Neural cell (in vitro differentiated cells): ENCODE measurements around the gene SCGB2A2. TPM values are rescaled to one million over a fixed set of nuclear protein-coding genes. Genes with fewer than 3 reads are reported as not detected.

Experiments used
- H2AFZ ChIP-seq: fragments of 200-600, 300-800 bp; sonication (generic), shearing (Covaris generic); 2 replicates; pipeline ENCODE4 v1.6.0; 2014; ENCODE audit warnings: low read depth, mild to moderate bottlenecking, antibody characterized with exemption, low read length, moderate library complexity
- H3F3A ChIP-seq: fragments of 200-600 bp; shearing (Covaris generic); 2 replicates; pipeline ENCODE4 v1.6.1; 2016; ENCODE audit warnings: mild to moderate bottlenecking, moderate library complexity, mixed read lengths, antibody characterized with exemption, low read length; ENCODE audit not compliant: insufficient read depth, poor library complexity, severe bottlenecking
- H3K27ac ChIP-seq: fragments of 200-600, 300-800 bp; sonication (generic), shearing (Covaris generic); 2 replicates; pipeline ENCODE4 v1.5.1; 2014; ENCODE audit warnings: mild to moderate bottlenecking, low read length, moderate library complexity
- H3K27me3 ChIP-seq: fragments of 300-800, 200-600 bp; sonication (generic), shearing (Covaris generic); 2 replicates; pipeline ENCODE4 v1.6.0; 2014; ENCODE audit warnings: mild to moderate bottlenecking, low read depth, low read length, moderate library complexity; ENCODE audit not compliant: insufficient read depth
- H3K36me3 ChIP-seq: fragments of 300-800, 200-600 bp; sonication (generic), shearing (Covaris generic); 2 replicates; pipeline ENCODE4 v1.5.1; 2014; ENCODE audit warnings: mild to moderate bottlenecking, antibody characterized with exemption, low read length, moderate library complexity; ENCODE audit not compliant: insufficient read depth
- H3K4me2 ChIP-seq: fragments of 300-800, 200-600 bp; sonication (generic), shearing (Covaris generic); 2 replicates; pipeline ENCODE4 v1.6.0; 2014; ENCODE audit warnings: mild to moderate bottlenecking, low read length
- H3K4me3 ChIP-seq: fragments of 300-800, 200-600 bp; sonication (generic), shearing (Covaris generic); 2 replicates; pipeline ENCODE4 v1.5.1; 2014; ENCODE audit warnings: mild to moderate bottlenecking, low read length, moderate library complexity
- H3K79me2 ChIP-seq: fragments of 200-600 bp; shearing (Covaris generic); replicated peaks from 2 replicates; pipeline ENCODE4 v1.6.0; 2014; ENCODE audit warnings: mild to moderate bottlenecking, low read length, moderate library complexity; ENCODE audit not compliant: insufficient read depth
- H3K9ac ChIP-seq: fragments of 300-800, 200-600 bp; sonication (generic), shearing (Covaris generic); 2 replicates; pipeline ENCODE4 v1.6.1; 2016; ENCODE audit warnings: mild to moderate bottlenecking, low read length, mixed read lengths
- H3K9me2 ChIP-seq: fragments of 200-600 bp; shearing (Covaris generic); 2 replicates; pipeline ENCODE4 v1.6.1; 2016; ENCODE audit warnings: mild to moderate bottlenecking, low read length, mixed read lengths; ENCODE audit not compliant: insufficient read depth
- H3K9me3 ChIP-seq: fragments of 200-600, 300-800 bp; sonication (generic), shearing (Covaris generic); 2 replicates; pipeline ENCODE4 v1.6.1; 2016; ENCODE audit warnings: mild to moderate bottlenecking, mixed run types, low read length, moderate library complexity, mixed read lengths
- H4K20me1 ChIP-seq: fragments of 200-600 bp; shearing (Covaris generic); 2 replicates; pipeline ENCODE4 v1.6.1; 2016; ENCODE audit warnings: mild to moderate bottlenecking, mixed run types; ENCODE audit not compliant: insufficient read depth
- EP300 ChIP-seq: fragments of 450-650 bp; conservative IDR thresholded peaks from 2 replicates; pipeline ENCODE4 v1.6.1; 2014; ENCODE audit warnings: antibody characterized with exemption, mild to moderate bottlenecking, moderate library complexity; ENCODE audit not compliant: poor library complexity, severe bottlenecking
- EZH2 ChIP-seq: fragments of 200-600, 300-800 bp; shearing (Covaris generic), sonication (generic); IDR thresholded peaks from 2 replicates; pipeline ENCODE4 v1.6.1; 2014; ENCODE audit warnings: antibody characterized with exemption, low read length, borderline replicate concordance, mild to moderate bottlenecking; ENCODE audit not compliant: insufficient read depth, poor library complexity, severe bottlenecking
- MXI1 ChIP-seq: fragments of 450-650 bp; conservative IDR thresholded peaks from 2 replicates; pipeline ENCODE4 v1.6.1; 2014; ENCODE audit warnings: antibody characterized with exemption, mild to moderate bottlenecking; ENCODE audit not compliant: poor library complexity, severe bottlenecking
- POLR2AphosphoS5 ChIP-seq: IDR thresholded peaks from 2 replicates; pipeline ENCODE4 v1.6.1; 2012
- RAD21 ChIP-seq: fragments of 450-650 bp; conservative IDR thresholded peaks from 2 replicates; pipeline ENCODE4 v1.6.1; 2014; ENCODE audit warnings: antibody characterized with exemption, mild to moderate bottlenecking, moderate library complexity
- REST ChIP-seq: IDR thresholded peaks from 2 replicates; pipeline ENCODE4 v1.6.1; 2012; ENCODE audit warnings: borderline replicate concordance
- SMC3 ChIP-seq: fragments of 450-650 bp; conservative IDR thresholded peaks from 2 replicates; pipeline ENCODE4 v1.6.1; 2014; ENCODE audit warnings: antibody characterized with exemption, mild to moderate bottlenecking, moderate library complexity; ENCODE audit not compliant: poor library complexity
- TAF1 ChIP-seq: IDR thresholded peaks from 2 replicates; pipeline ENCODE4 v1.6.1; 2012; ENCODE audit warnings: low read depth
- polyA plus RNA-seq: library from polyadenylated mRNA; depleted of rRNA; stranded (reverse); fragments of >200 nt; gene quantifications from 2 replicates; pipeline ENCODE4 v1.2.3, GENCODE V29; 2014
- TF ChIP-seq, protein P1 (sequence below): fragments of 450-650 bp; IDR thresholded peaks from 2 replicates; pipeline ENCODE4 v1.5.1; 2014; ENCODE audit warnings: antibody characterized with exemption, mild to moderate bottlenecking, moderate library complexity; ENCODE audit not compliant: poor library complexity, severe bottlenecking

SCGB2A2 gene
- polyA plus RNA-seq, 1 donor from 2014 or later: not detected

GRCh38 chr11:62223095-62223494 lies 46.9 kb upstream of the SCGB2A2 start:
- no peak overlapping the region for H3K4me2 ChIP-seq
- no peaks in the 10 kb centered on the region for H3F3A ChIP-seq
- no peaks in the 10 kb centered on the region for H3K27me3 ChIP-seq
- TF ChIP-seq RAD21 (no peak), TAF1 (no peak), MXI1 (no peak), EZH2 (no peak), EP300 (no peak), REST (no peak), SMC3 (no peak), POLR2AphosphoS5 (no peak)
- TF ChIP-seq, protein P1, sequence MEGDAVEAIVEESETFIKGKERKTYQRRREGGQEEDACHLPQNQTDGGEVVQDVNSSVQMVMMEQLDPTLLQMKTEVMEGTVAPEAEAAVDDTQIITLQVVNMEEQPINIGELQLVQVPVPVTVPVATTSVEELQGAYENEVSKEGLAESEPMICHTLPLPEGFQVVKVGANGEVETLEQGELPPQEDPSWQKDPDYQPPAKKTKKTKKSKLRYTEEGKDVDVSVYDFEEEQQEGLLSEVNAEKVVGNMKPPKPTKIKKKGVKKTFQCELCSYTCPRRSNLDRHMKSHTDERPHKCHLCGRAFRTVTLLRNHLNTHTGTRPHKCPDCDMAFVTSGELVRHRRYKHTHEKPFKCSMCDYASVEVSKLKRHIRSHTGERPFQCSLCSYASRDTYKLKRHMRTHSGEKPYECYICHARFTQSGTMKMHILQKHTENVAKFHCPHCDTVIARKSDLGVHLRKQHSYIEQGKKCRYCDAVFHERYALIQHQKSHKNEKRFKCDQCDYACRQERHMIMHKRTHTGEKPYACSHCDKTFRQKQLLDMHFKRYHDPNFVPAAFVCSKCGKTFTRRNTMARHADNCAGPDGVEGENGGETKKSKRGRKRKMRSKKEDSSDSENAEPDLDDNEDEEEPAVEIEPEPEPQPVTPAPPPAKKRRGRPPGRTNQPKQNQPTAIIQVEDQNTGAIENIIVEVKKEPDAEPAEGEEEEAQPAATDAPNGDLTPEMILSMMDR: no peak
- no peak overlapping the region for H2AFZ ChIP-seq
- H4K20me1 ChIP-seq: no peaks in the 10 kb centered on the region
- no peak overlapping the region for H3K27ac ChIP-seq
- H3K9ac ChIP-seq: no peak overlapping the region
- no peak overlapping the region for H3K4me3 ChIP-seq
- H3K9me2 ChIP-seq: no peaks in the 10 kb centered on the region
- H3K36me3 ChIP-seq: no peaks in the 10 kb centered on the region
- no peaks in the 10 kb centered on the region for H3K9me3 ChIP-seq
- no peaks in the 10 kb centered on the region for H3K79me2 ChIP-seq

- H4K20me1 ChIP-seq: no peaks in the 10 kb centered on the region
- no peaks in the 10 kb centered on the region for H3K9me2 ChIP-seq
- H3K9ac ChIP-seq: no peak overlapping the region
- H3F3A ChIP-seq: no peaks in the 10 kb centered on the region
- H3K4me3 ChIP-seq: no peak overlapping the region
- no peaks in the 10 kb centered on the region for H3K27me3 ChIP-seq
- no peaks in the 10 kb centered on the region for H3K36me3 ChIP-seq
- H2AFZ ChIP-seq: no peak overlapping the region
- no peaks in the 10 kb centered on the region for H3K79me2 ChIP-seq
- no peak overlapping the region for H3K27ac ChIP-seq
- no peak overlapping the region for H3K4me2 ChIP-seq
- no peaks in the 10 kb centered on the region for H3K9me3 ChIP-seq
- no peak for TF ChIP-seq TAF1
Observed at GRCh38 chr11:62233730-62234129, 36.2 kb upstream of the SCGB2A2 start.

DNA sequence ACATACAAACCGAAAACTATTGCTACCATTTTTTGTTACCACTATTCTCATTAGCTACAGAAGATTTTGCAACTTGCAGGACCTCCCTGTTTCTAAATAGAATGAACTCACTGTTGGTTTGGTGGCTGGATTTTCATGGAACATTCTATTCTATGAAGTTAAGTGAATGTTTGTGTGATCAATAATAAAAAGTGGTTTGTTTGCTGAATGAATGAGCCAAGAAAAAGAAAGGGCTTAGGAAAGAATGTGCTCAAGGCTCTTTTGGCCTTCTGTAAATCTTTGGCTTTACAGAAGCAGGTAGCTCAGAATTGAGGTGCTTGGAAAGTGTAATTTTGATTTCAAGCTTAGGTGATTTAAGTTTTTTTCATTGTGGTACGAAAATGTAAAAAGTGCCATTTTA lies 33.8 kb upstream of the SCGB2A2 start:
- H3K36me3 ChIP-seq: no peaks in the 10 kb centered on the region
- H3K9me3 ChIP-seq: no peaks in the 10 kb centered on the region
- no peaks in the 10 kb centered on the region for H3F3A ChIP-seq
- no peak for TF ChIP-seq MXI1
- TF ChIP-seq SMC3: no peak
- TF ChIP-seq EZH2: no peak
- no peak for TF ChIP-seq TAF1
- no peak for TF ChIP-seq REST
- TF ChIP-seq, protein P1: no peak
- no peak for TF ChIP-seq EP300
- TF ChIP-seq RAD21: no peak
- no peak for TF ChIP-seq POLR2AphosphoS5
- H3K9me2 ChIP-seq: no peaks in the 10 kb centered on the region
- no peak overlapping the region for H3K27ac ChIP-seq
- H3K79me2 ChIP-seq: no peaks in the 10 kb centered on the region
- H3K4me3 ChIP-seq: no peak overlapping the region
- no peak overlapping the region for H3K9ac ChIP-seq
- H3K27me3 ChIP-seq: no peaks in the 10 kb centered on the region
- H2AFZ ChIP-seq: no peak overlapping the region
- no peak overlapping the region for H3K4me2 ChIP-seq
- H4K20me1 ChIP-seq: no peaks in the 10 kb centered on the region
